ENCODE results near the gene ATP10A.
A peak's percentile ranks its signal among the peaks of the same experiment; 100 is the strongest.

Gene ATP10A

GRCh38 chr15:25899870-25900269 is 36.7 kb upstream of the ATP10A start:
- H3K9me3 Mint-ChIP-seq: peaks cover 2% of the 10 kb centered on the region
- H3K4me1 Mint-ChIP-seq: peaks cover 34% of the 10 kb centered on the region
- H3K4me3 Mint-ChIP-seq: no peak overlapping the region
- H3K27ac Mint-ChIP-seq: peak overlapping the region; percentile 25 to 57 (median 39)
- peaks cover 4% of the 10 kb centered on the region for H3K27me3 Mint-ChIP-seq (ENCODE audit: low read depth)
- TF ChIP-seq CTCF (IDR thresholded peaks at IDR 0.05; ENCODE audit: unreplicated experiment in 3 of 3): no peak
- H3K36me3 Mint-ChIP-seq (ENCODE audit: low read depth): no peaks in the 10 kb centered on the region

GRCh38 chr15:25897658-25898057 is 34.5 kb upstream of the ATP10A start:
- Mint-ChIP-seq H3K9me3 (peaks cover 2% of the 10 kb centered on the region), H3K27ac (no peak overlapping the region), H3K27me3 (ENCODE audit: low read depth) (peaks cover 2% of the 10 kb centered on the region), H3K4me1 (peaks cover 27% of the 10 kb centered on the region), H3K4me3 (no peak overlapping the region), H3K36me3 (ENCODE audit: low read depth) (no peaks in the 10 kb centered on the region)
- TF ChIP-seq CTCF (IDR thresholded peaks at IDR 0.05; ENCODE audit: unreplicated experiment in 3 of 3): no peak

DNA sequence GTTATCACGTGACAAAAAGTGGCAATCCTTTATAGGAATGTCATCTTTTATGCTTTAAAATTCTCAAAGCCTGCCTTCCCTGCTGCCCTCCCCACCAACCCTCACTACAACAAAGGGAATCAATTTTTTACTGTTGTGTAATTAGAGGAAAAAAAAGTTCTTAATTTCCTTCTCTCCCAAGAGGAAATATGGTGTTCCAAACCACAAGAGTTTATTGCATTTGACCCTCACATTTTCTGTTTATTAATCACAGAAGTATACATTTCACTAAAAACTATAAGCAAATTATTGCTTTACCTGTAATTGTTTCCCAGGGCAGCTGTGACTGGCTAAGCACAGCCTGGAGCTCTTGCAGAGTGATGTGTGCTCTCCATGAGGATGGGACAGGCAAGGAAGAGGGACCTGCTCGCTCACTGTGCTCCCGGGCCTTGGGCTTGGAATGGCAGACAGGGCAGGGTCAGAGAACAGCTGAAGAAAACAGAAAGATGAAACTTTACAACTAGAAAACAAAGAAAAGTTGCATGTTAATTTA is 31.3 kb upstream of the ATP10A start:
- Mint-ChIP-seq H3K36me3 (ENCODE audit: low read depth) (no peaks in the 10 kb centered on the region), H3K4me1 (peaks cover 5% of the 10 kb centered on the region), H3K27me3 (ENCODE audit: low read depth) (no peaks in the 10 kb centered on the region), H3K4me3 (no peak overlapping the region), H3K9me3 (peaks cover 2% of the 10 kb centered on the region), H3K27ac (no peak overlapping the region)
- no peak for TF ChIP-seq CTCF (IDR thresholded peaks at IDR 0.05; ENCODE audit: unreplicated experiment in 3 of 3)

DNA sequence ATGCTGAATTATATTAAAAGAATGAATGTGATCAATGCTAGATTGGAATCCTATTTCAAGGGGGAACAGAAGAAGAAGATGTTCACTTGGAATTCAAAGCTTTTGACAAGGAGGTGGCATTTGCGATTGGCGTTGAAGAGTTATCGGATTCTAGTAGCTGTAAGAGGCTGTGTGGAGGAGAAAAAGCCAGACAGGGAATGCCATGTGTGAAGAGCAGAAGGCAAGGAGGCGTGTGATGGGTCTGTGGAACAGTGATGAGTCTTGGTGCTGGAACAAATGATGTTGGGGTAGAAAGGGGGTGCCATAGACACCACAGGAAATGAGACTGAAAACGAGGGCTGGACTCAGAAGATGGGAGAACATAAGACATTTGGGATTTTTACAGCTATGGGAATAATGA is 30.5 kb upstream of the ATP10A start:
- H3K27ac Mint-ChIP-seq: no peak overlapping the region
- peaks cover 5% of the 10 kb centered on the region for H3K4me1 Mint-ChIP-seq
- H3K36me3 Mint-ChIP-seq (ENCODE audit: low read depth): no peaks in the 10 kb centered on the region
- H3K9me3 Mint-ChIP-seq: peaks cover 2% of the 10 kb centered on the region
- TF ChIP-seq CTCF (IDR thresholded peaks at IDR 0.05; ENCODE audit: unreplicated experiment in 3 of 3): no peak
- H3K4me3 Mint-ChIP-seq: no peak overlapping the region
- H3K27me3 Mint-ChIP-seq (ENCODE audit: low read depth): no peaks in the 10 kb centered on the region

- Mint-ChIP-seq H3K9me3 (peaks cover 2% of the 10 kb centered on the region), H3K27me3 (ENCODE audit: low read depth) (no peaks in the 10 kb centered on the region), H3K27ac (peak overlapping the region in 1 of 3 experiments; percentile 76), H3K4me3 (no peak overlapping the region), H3K36me3 (ENCODE audit: low read depth) (no peaks in the 10 kb centered on the region), H3K4me1 (peaks cover 5% of the 10 kb centered on the region)
- TF ChIP-seq CTCF (IDR thresholded peaks at IDR 0.05; ENCODE audit: unreplicated experiment in 3 of 3): no peak
These were observed 29.0 kb upstream of the ATP10A start for GRCh38 chr15:25892126-25892525.

- H3K36me3 Mint-ChIP-seq (ENCODE audit: low read depth): no peaks in the 10 kb centered on the region
- no peak overlapping the region for H3K4me3 Mint-ChIP-seq
- H3K4me1 Mint-ChIP-seq: peaks cover 5% of the 10 kb centered on the region
- H3K9me3 Mint-ChIP-seq: peaks cover 2% of the 10 kb centered on the region
- no peak overlapping the region for H3K27ac Mint-ChIP-seq
- no peak for TF ChIP-seq CTCF (IDR thresholded peaks at IDR 0.05; ENCODE audit: unreplicated experiment in 3 of 3)
- H3K27me3 Mint-ChIP-seq (ENCODE audit: low read depth): no peaks in the 10 kb centered on the region
These were observed 28.0 kb upstream of the ATP10A start for GRCh38 chr15:25891081-25891480.

All from nephron (organoid).